ENCODE results near the gene ABHD13.
"Not testable (repeated sequence)": the region's sequence is repeated elsewhere in the genome, so short reads cannot be mapped to it uniquely, and the experiment has no call there.

The ABHD13 gene

DNA sequence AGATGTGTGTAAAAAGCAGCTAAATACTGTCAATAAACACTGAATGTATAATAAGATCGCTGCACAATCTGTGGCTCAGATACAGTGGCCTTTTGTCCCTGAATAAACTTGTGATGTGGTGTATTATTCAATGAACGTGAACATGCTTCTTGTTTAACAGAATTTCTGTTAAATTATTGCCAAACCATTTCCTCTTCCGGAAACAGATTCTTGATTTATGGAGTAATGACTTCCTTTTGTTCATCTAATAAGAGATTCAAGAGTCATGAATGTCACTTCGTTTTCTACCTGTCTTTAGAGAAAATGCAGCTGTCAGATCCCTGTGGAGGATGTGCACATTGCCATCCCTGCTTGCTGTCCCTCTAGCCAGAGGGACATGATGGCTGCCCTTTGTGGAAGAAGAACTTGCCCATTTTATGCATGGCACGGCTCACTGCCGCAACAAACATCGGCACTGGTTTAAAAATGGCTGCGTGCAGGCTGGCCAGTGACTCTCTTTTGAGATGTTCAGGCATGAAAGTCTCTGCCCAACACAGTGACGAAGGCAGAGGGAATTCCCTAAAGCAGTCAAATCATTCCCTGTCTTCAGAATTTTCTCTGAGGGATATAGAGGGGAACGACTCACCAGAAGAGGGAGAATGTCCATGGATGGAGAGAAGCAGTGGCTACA is 48.3 kb downstream of the ABHD13 start:
- Histone ChIP-seq H3K27ac (replicated peaks; ENCODE audit: low read length) (no peak overlapping the region), H3K4me1 (ENCODE audit: control insufficient read depth in 2 of 2, insufficient read depth in 1 of 2, low read depth in 1 of 2, low read length in 2 of 2) (peaks cover 0 to 2% of the 10 kb centered on the region in 2 donors), H3K9ac (ENCODE audit: low read depth, low read length, poor library complexity) (no peak overlapping the region), H2BK12ac (ENCODE audit: low read length) (no peak overlapping the region), H2AK5ac (ENCODE audit: low read depth, low read length) (no peak overlapping the region), H3K27me3 (ENCODE audit: control insufficient read depth in 3 of 3, insufficient read depth in 3 of 3, low read depth in 1 of 3, low read length in 3 of 3) (no peaks in the 10 kb centered on the region), H3K36me3 (replicated peaks in 1 of 2; ENCODE audit: control insufficient read depth in 2 of 2, insufficient read depth in 2 of 2, low read length in 2 of 2) (no peaks in the 10 kb centered on the region), H4K8ac (ENCODE audit: low read depth, low read length) (no peak overlapping the region), H4K91ac (ENCODE audit: low read depth, low read length, poor library complexity) (no peak overlapping the region), H2AFZ (ENCODE audit: low read length) (no peak overlapping the region), H2BK120ac (ENCODE audit: low read depth, low read length) (no peak overlapping the region), H2BK5ac (ENCODE audit: low read length) (no peak overlapping the region), H3K14ac (ENCODE audit: low read length) (no peak overlapping the region), H3K4ac (ENCODE audit: low read length) (no peak overlapping the region), H3K23ac (ENCODE audit: low read depth, low read length, poor library complexity) (no peak overlapping the region), H3K79me1 (ENCODE audit: low read depth, low read length) (no peaks in the 10 kb centered on the region), H3K4me3 (ENCODE audit: low read length in 2 of 2) (no peak overlapping the region), H3K18ac (ENCODE audit: low read length) (no peak overlapping the region), H3K9me3 (replicated peaks in 1 of 2; ENCODE audit: control insufficient read depth in 2 of 2, insufficient read depth in 1 of 2, low read depth in 1 of 2, low read length in 2 of 2) (no peaks in the 10 kb centered on the region), H3K4me2 (ENCODE audit: insufficient read depth, low read length, poor library complexity, severe bottlenecking) (no peak overlapping the region), H2BK15ac (ENCODE audit: low read length) (no peak overlapping the region)
- no CpG with 5 or more reads among the region's 10 CpGs for WGBS, 2 donors (ENCODE audit: extremely low coverage in 2 of 2, insufficient read length in 2 of 2, insufficient replicate concordance in 1 of 2)
- no peak for DNase-seq (ENCODE audit: low spot score)

DNA sequence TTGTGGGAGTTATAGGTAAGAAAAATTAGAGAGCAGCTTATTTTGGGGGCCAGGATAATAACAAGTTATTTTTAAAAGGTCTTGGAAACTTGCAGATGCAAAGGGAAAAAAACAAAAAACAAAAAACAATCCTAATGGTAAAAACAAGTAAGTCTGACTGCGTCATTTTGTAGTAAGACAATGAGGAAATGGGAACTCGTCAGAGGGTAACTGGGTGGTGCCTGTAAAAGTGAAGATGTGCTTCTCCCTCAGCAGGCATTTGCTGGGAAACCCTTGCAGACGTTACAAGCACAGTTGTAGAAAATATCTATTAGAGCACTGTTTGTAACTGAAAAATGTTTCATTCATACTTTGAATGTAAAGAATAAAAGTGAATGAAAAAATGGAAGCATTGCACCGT is 49.2 kb downstream of the ABHD13 start:
- WGBS, 2 donors (ENCODE audit: extremely low coverage in 2 of 2, insufficient read length in 2 of 2, insufficient replicate concordance in 1 of 2): no CpG with 5 or more reads among the region's 4 CpGs

DNA sequence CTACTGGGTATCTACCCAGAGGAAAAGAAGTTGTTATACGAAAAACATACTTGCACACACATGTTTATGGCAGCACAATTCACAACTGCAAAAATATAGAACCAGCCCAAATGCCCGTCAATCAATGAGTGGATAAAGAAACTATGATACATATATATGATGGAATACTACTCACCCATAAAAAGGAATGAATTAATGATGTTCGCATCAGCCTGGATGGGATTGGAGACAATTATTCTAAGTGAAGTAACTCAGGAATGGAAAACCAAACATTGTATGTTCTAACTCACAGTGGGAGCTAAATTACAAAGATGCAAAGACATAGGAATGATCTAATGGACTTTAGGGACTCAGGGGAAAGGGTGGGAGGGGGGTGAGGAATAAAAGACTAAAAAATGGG is 49.7 kb downstream of the ABHD13 start:
- WGBS, 2 donors (ENCODE audit: extremely low coverage in 2 of 2, insufficient read length in 2 of 2, insufficient replicate concordance in 1 of 2): no CpG with 5 or more reads among the region's 3 CpGs

More for the DNA sequence above, 49.2 kb downstream of the ABHD13 start:
- Histone ChIP-seq H3K23ac (ENCODE audit: low read depth, low read length, poor library complexity) (no peak overlapping the region), H2BK5ac (ENCODE audit: low read length) (no peak overlapping the region), H3K9ac (ENCODE audit: low read depth, low read length, poor library complexity) (no peak overlapping the region), H3K14ac (ENCODE audit: low read length) (no peak overlapping the region), H2AFZ (ENCODE audit: low read length) (no peak overlapping the region), H4K91ac (ENCODE audit: low read depth, low read length, poor library complexity) (no peak overlapping the region), H2BK12ac (ENCODE audit: low read length) (no peak overlapping the region), H3K27me3 (ENCODE audit: control insufficient read depth in 3 of 3, insufficient read depth in 3 of 3, low read depth in 1 of 3, low read length in 3 of 3) (no peaks in the 10 kb centered on the region), H3K4ac (ENCODE audit: low read length) (no peak overlapping the region), H2BK120ac (ENCODE audit: low read depth, low read length) (no peak overlapping the region), H3K18ac (ENCODE audit: low read length) (no peak overlapping the region), H3K36me3 (replicated peaks in 1 of 2; ENCODE audit: control insufficient read depth in 2 of 2, insufficient read depth in 2 of 2, low read length in 2 of 2) (no peaks in the 10 kb centered on the region), H3K4me2 (ENCODE audit: insufficient read depth, low read length, poor library complexity, severe bottlenecking) (no peak overlapping the region), H2BK15ac (ENCODE audit: low read length) (no peak overlapping the region), H3K4me1 (ENCODE audit: control insufficient read depth in 2 of 2, insufficient read depth in 1 of 2, low read depth in 1 of 2, low read length in 2 of 2) (peaks cover 0 to 2% of the 10 kb centered on the region in 2 donors), H3K9me3 (replicated peaks in 1 of 2; ENCODE audit: control insufficient read depth in 2 of 2, insufficient read depth in 1 of 2, low read depth in 1 of 2, low read length in 2 of 2) (no peaks in the 10 kb centered on the region), H3K4me3 (ENCODE audit: low read length in 2 of 2) (no peak overlapping the region), H4K8ac (ENCODE audit: low read depth, low read length) (no peak overlapping the region), H2AK5ac (ENCODE audit: low read depth, low read length) (no peak overlapping the region), H3K27ac (replicated peaks; ENCODE audit: low read length) (no peak overlapping the region), H3K79me1 (ENCODE audit: low read depth, low read length) (no peaks in the 10 kb centered on the region)
- DNase-seq (ENCODE audit: low spot score): no peak

DNA sequence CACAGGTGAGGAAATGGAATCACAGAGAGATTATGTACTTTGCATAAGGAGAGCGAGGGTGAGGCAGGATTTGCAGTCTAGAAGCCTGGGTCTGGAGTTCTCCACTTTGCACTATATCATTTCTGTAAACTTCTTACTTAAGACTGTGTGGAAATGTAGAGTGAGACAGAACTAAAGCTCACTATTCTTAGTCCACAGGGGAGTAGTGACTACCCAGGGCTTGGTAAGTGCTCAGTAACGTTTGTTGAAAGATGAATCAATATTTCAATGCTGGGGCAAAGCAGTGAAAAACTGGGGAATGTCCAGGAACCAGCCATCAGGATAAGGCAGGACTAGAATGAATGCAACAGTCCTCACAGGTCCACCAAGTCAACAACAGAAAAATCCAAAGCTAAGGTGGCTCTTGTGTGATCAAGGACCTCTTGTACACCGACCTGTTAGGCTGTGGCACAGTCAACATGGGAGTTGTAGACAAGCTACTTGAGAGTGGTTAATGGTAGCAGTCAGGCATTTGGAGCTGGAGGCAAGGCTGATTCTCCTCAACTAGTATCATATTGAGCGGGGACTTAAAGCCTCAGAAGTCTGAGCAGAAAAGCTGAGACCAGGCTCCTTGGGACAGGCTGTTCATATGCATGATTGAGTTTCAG is 50.4 kb downstream of the ABHD13 start:
- Histone ChIP-seq H2AFZ (ENCODE audit: low read length) (no peak overlapping the region), H3K36me3 (replicated peaks in 1 of 2; ENCODE audit: control insufficient read depth in 2 of 2, insufficient read depth in 2 of 2, low read length in 2 of 2) (no peaks in the 10 kb centered on the region), H4K91ac (ENCODE audit: low read depth, low read length, poor library complexity) (no peak overlapping the region), H3K18ac (ENCODE audit: low read length) (no peak overlapping the region), H3K27me3 (ENCODE audit: control insufficient read depth in 3 of 3, insufficient read depth in 3 of 3, low read depth in 1 of 3, low read length in 3 of 3) (no peaks in the 10 kb centered on the region), H2AK5ac (ENCODE audit: low read depth, low read length) (no peak overlapping the region), H3K23ac (ENCODE audit: low read depth, low read length, poor library complexity) (no peak overlapping the region), H3K4ac (ENCODE audit: low read length) (no peak overlapping the region), H3K4me2 (ENCODE audit: insufficient read depth, low read length, poor library complexity, severe bottlenecking) (no peak overlapping the region), H3K9me3 (replicated peaks in 1 of 2; ENCODE audit: control insufficient read depth in 2 of 2, insufficient read depth in 1 of 2, low read depth in 1 of 2, low read length in 2 of 2) (no peaks in the 10 kb centered on the region), H2BK12ac (ENCODE audit: low read length) (no peak overlapping the region), H4K8ac (ENCODE audit: low read depth, low read length) (no peak overlapping the region), H3K9ac (ENCODE audit: low read depth, low read length, poor library complexity) (no peak overlapping the region), H3K14ac (ENCODE audit: low read length) (no peak overlapping the region), H2BK5ac (ENCODE audit: low read length) (no peak overlapping the region), H2BK15ac (ENCODE audit: low read length) (no peak overlapping the region), H3K4me1 (ENCODE audit: control insufficient read depth in 2 of 2, insufficient read depth in 1 of 2, low read depth in 1 of 2, low read length in 2 of 2) (peaks cover 0 to 2% of the 10 kb centered on the region in 2 donors), H3K79me1 (ENCODE audit: low read depth, low read length) (no peaks in the 10 kb centered on the region), H2BK120ac (ENCODE audit: low read depth, low read length) (no peak overlapping the region), H3K27ac (replicated peaks; ENCODE audit: low read length) (no peak overlapping the region), H3K4me3 (ENCODE audit: low read length in 2 of 2) (no peak overlapping the region)
- WGBS, 2 donors (ENCODE audit: extremely low coverage in 2 of 2, insufficient read length in 2 of 2, insufficient replicate concordance in 1 of 2): no CpG with 5 or more reads among the region's 4 CpGs
- DNase-seq (ENCODE audit: low spot score): no peak

More for the DNA sequence above, 49.7 kb downstream of the ABHD13 start:
- H3K14ac ChIP-seq (ENCODE audit: low read length); H2AK5ac ChIP-seq (ENCODE audit: low read depth, low read length); DNase-seq (ENCODE audit: low spot score); H2BK15ac ChIP-seq (ENCODE audit: low read length); H3K27me3 ChIP-seq (ENCODE audit: control insufficient read depth in 3 of 3, insufficient read depth in 3 of 3, low read depth in 1 of 3, low read length in 3 of 3); H3K79me1 ChIP-seq (ENCODE audit: low read depth, low read length); H2BK5ac ChIP-seq (ENCODE audit: low read length); H3K4me2 ChIP-seq (ENCODE audit: insufficient read depth, low read length, poor library complexity, severe bottlenecking); H3K9me3 ChIP-seq (replicated peaks in 1 of 2; ENCODE audit: control insufficient read depth in 2 of 2, insufficient read depth in 1 of 2, low read depth in 1 of 2, low read length in 2 of 2); H3K23ac ChIP-seq (ENCODE audit: low read depth, low read length, poor library complexity); H2BK12ac ChIP-seq (ENCODE audit: low read length); H2BK120ac ChIP-seq (ENCODE audit: low read depth, low read length); H3K4ac ChIP-seq (ENCODE audit: low read length); H3K27ac ChIP-seq (replicated peaks; ENCODE audit: low read length); H4K8ac ChIP-seq (ENCODE audit: low read depth, low read length); H3K9ac ChIP-seq (ENCODE audit: low read depth, low read length, poor library complexity); H2AFZ ChIP-seq (ENCODE audit: low read length); H4K91ac ChIP-seq (ENCODE audit: low read depth, low read length, poor library complexity); H3K36me3 ChIP-seq (replicated peaks in 1 of 2; ENCODE audit: control insufficient read depth in 2 of 2, insufficient read depth in 2 of 2, low read length in 2 of 2); H3K4me1 ChIP-seq (ENCODE audit: control insufficient read depth in 2 of 2, insufficient read depth in 1 of 2, low read depth in 1 of 2, low read length in 2 of 2); H3K18ac ChIP-seq (ENCODE audit: low read length); H3K4me3 ChIP-seq (ENCODE audit: low read length in 2 of 2): not testable (repeated sequence)

All from neuronal stem cell (in vitro differentiated cells).